Astrocyte of the cerebellum (primary cell): ENCODE data around the gene COQ7.

Experiments
- DNase-seq: peaks from one replicate; pipeline ENCODE4 v3.0.0-alpha.2; 2011; ENCODE audit warnings: low read depth
- H3K4me3 ChIP-seq: 2 replicates; pipeline ENCODE4 v1.5.1; 2011; ENCODE audit warnings: mild to moderate bottlenecking, low read depth, low read length, moderate library complexity
- CTCF ChIP-seq: IDR thresholded peaks from 2 replicates; pipeline ENCODE4 v1.5.1; 2012; ENCODE audit warnings: low read length, low read depth, moderate library complexity, mild to moderate bottlenecking; ENCODE audit errors: missing control alignments
- in situ Hi-C: cut with HindIII; loops from 2 replicates; pipeline ENCODE4 v1.10.0; 2017; ENCODE audit warnings: low sequenced_read_pairs

Gene COQ7

GRCh38 chr16:19114359-19115147 lies 47.1 kb downstream of the COQ7 start:
- TF ChIP-seq CTCF: peak; percentile 29
- in situ Hi-C loops: no loop called here
- peak overlapping the region; percentile 49 for H3K4me3 ChIP-seq
- no peak for DNase-seq

- in situ Hi-C loops: no loop called here
- TF ChIP-seq CTCF: no peak
- peak overlapping the region; percentile 49 for H3K4me3 ChIP-seq
- DNase-seq: no peak
These were observed 48.0 kb downstream of the COQ7 start for GRCh38 chr16:19115148-19116021.

GRCh38 chr16:19116711-19117449 lies 49.5 kb downstream of the COQ7 start:
- DNase-seq: no peak
- H3K4me3 ChIP-seq: no peak overlapping the region
- in situ Hi-C loops: no loop called here
- no peak for TF ChIP-seq CTCF

GRCh38 chr16:19118938-19119431 lies 51.6 kb downstream of the COQ7 start:
- DNase-seq: peak; percentile 93
- peak overlapping the region; percentile 32 for H3K4me3 ChIP-seq
- in situ Hi-C loops: no loop called here
- no peak for TF ChIP-seq CTCF

GRCh38 chr16:19119564-19119963 lies 52.1 kb downstream of the COQ7 start:
- no peak for TF ChIP-seq CTCF
- DNase-seq: no peak
- in situ Hi-C loops: no loop called here
- H3K4me3 ChIP-seq: peak overlapping the region; percentile 32

GRCh38 chr16:19123535-19124178 lies 56.2 kb downstream of the COQ7 start:
- no peak for DNase-seq
- TF ChIP-seq CTCF: no peak
- no peak overlapping the region for H3K4me3 ChIP-seq
- in situ Hi-C loops: no loop called here
